ENCODE data around the gene VKORC1L1. TPM values are rescaled to one million over a fixed set of nuclear protein-coding genes. Genes with fewer than 3 reads are reported as not detected.

The VKORC1L1 gene
- total and polyA plus RNA-seq, 4 donors, result 9.8 to 14.6 (median 11.7) TPM

- Histone ChIP-seq H3K9ac (ENCODE audit: low read depth in 1 of 2, low read length in 2 of 2) (no peak overlapping the region), H3K4me1 (ENCODE audit: control insufficient read depth in 4 of 4, insufficient read depth in 4 of 4, low read length in 3 of 4) (peaks cover 0 to 6% (median 3%) of the 10 kb centered on the region in 4 donors), H3K27ac (ENCODE audit: low read depth in 1 of 2, low read length in 2 of 2) (peak overlapping the region in 1 of 2 donors; percentile 50), H3K4me3 (ENCODE audit: low read depth in 1 of 3, low read length in 3 of 3) (no peak overlapping the region), H3K27me3 (ENCODE audit: control insufficient read depth in 4 of 4, insufficient read depth in 4 of 4, low read length in 3 of 4) (no peaks in the 10 kb centered on the region), H3K9me3 (ENCODE audit: control insufficient read depth in 4 of 4, low read length in 3 of 4) (no peaks in the 10 kb centered on the region), H3K36me3 (ENCODE audit: control insufficient read depth in 4 of 4, insufficient read depth in 3 of 4, low read depth in 1 of 4, low read length in 3 of 4) (no peaks in the 10 kb centered on the region)
- TF ChIP-seq NR2F2 (IDR thresholded peaks at IDR 0.05) (peak; percentile 21), RXRA (IDR thresholded peaks at IDR 0.05) (peak; percentile 63 to 88), TAF1 (conservative IDR thresholded peaks at IDR 0.05) (no peak), FOXA2 (IDR thresholded peaks at IDR 0.05) (no peak), HNF4A (conservative IDR thresholded peaks at IDR 0.05) (peak; percentile 10 to 41), RAD21 (IDR thresholded peaks at IDR 0.05) (peak in 1 of 2 donors; percentile 46), ATF3 (IDR thresholded peaks at IDR 0.05) (no peak), YY1 (IDR thresholded peaks at IDR 0.05) (peak; percentile 34), REST (IDR thresholded peaks at IDR 0.05) (no peak), CTCF (IDR thresholded peaks at IDR 0.05; ENCODE audit: low read depth, low read length, missing input control) (no peak), SP1 (IDR thresholded peaks at IDR 0.05) (peak; percentile 32)
- WGBS, result 56% methylated on average over 4 of the region's 4 CpGs
- DNase-seq (ENCODE audit: low spot score), result no peak
Measured at GRCh38 chr7:65931685-65932084, 58.8 kb downstream of the VKORC1L1 start.

- H3K9me3 ChIP-seq (ENCODE audit: control insufficient read depth in 4 of 4, low read length in 3 of 4), result no peaks in the 10 kb centered on the region
- H3K36me3 ChIP-seq (ENCODE audit: control insufficient read depth in 4 of 4, insufficient read depth in 3 of 4, low read depth in 1 of 4, low read length in 3 of 4), result peaks cover 0 to 2% (median 0%) of the 10 kb centered on the region in 4 donors
- H3K4me1 ChIP-seq (ENCODE audit: control insufficient read depth in 4 of 4, insufficient read depth in 4 of 4, low read length in 3 of 4), result no peaks in the 10 kb centered on the region
- H3K27ac ChIP-seq (ENCODE audit: low read depth in 1 of 2, low read length in 2 of 2), result no peak overlapping the region
- TF ChIP-seq FOXA1 (IDR thresholded peaks at IDR 0.05) (no peak), GABPA (IDR thresholded peaks at IDR 0.05 in 1 of 2, conservative IDR thresholded peaks at IDR 0.05 in 1 of 2) (no peak), ZBTB33 (IDR thresholded peaks at IDR 0.05) (no peak), SP1 (IDR thresholded peaks at IDR 0.05) (no peak), EGR1 (IDR thresholded peaks at IDR 0.05; ENCODE audit: low read depth in 2 of 2) (no peak), RAD21 (IDR thresholded peaks at IDR 0.05) (no peak), ATF3 (IDR thresholded peaks at IDR 0.05) (no peak), CTCF (IDR thresholded peaks at IDR 0.05; ENCODE audit: low read depth, low read length, missing input control) (no peak), MAX (IDR thresholded peaks at IDR 0.05) (no peak), REST (IDR thresholded peaks at IDR 0.05) (no peak), TAF1 (conservative IDR thresholded peaks at IDR 0.05) (no peak), YY1 (IDR thresholded peaks at IDR 0.05) (no peak), HNF4A (conservative IDR thresholded peaks at IDR 0.05) (no peak), RXRA (IDR thresholded peaks at IDR 0.05) (no peak), NR2F2 (IDR thresholded peaks at IDR 0.05) (no peak), HNF4G (IDR thresholded peaks at IDR 0.05) (no peak), FOXA2 (IDR thresholded peaks at IDR 0.05) (no peak)
- DNase-seq (ENCODE audit: low spot score), result no peak
- H3K27me3 ChIP-seq (ENCODE audit: control insufficient read depth in 4 of 4, insufficient read depth in 4 of 4, low read length in 3 of 4), result no peaks in the 10 kb centered on the region
- no peak overlapping the region for H3K4me3 ChIP-seq (ENCODE audit: low read depth in 1 of 3, low read length in 3 of 3)
- no peak overlapping the region for H3K9ac ChIP-seq (ENCODE audit: low read depth in 1 of 2, low read length in 2 of 2)
- 97% methylated on average over 2 of the region's 2 CpGs for WGBS
Measured at GRCh38 chr7:65937296-65937695, 64.4 kb downstream of the VKORC1L1 start.
